Suprapubic skin (tissue), 4 donors: ENCODE measurements around the gene CNGB1. TPM values are rescaled to one million over a fixed set of nuclear protein-coding genes. Genes with fewer than 3 reads are reported as not detected.

Experiments used
- DNase-seq, 2 donors: peaks; one replicate each; pipeline ENCODE4 v3.0.0-alpha.2; 2019; ENCODE audit warnings: low spot score in 2 of 2
- H3K27ac ChIP-seq: fragments of 200-600 bp; sonication (generic); one replicate; pipeline ENCODE4 v1.5.1; 2019
- H3K27me3 ChIP-seq: fragments of 200-600 bp; sonication (generic); one replicate; pipeline ENCODE4 v1.5.1; 2019
- H3K36me3 ChIP-seq: fragments of 200-600 bp; sonication (generic); one replicate; pipeline ENCODE4 v1.5.1; 2019
- H3K4me1 ChIP-seq: fragments of 200-600 bp; sonication (generic); one replicate; pipeline ENCODE4 v1.5.1; 2019
- H3K4me3 ChIP-seq: fragments of 200-600 bp; sonication (generic); one replicate; pipeline ENCODE4 v1.5.1; 2019; ENCODE audit warnings: mild to moderate bottlenecking
- H3K9me3 ChIP-seq: fragments of 200-600 bp; sonication (generic); one replicate; pipeline ENCODE4 v1.5.1; 2019
- EP300 ChIP-seq: sonication (generic); formaldehyde crosslinking; IDR thresholded peaks from one replicate; pipeline ENCODE4 v1.6.1; 2017; ENCODE audit warnings: antibody characterized with exemption
- POLR2A ChIP-seq, 2 donors: fragments of 450-650 bp; IDR thresholded peaks; one replicate each; pipeline ENCODE4 v1.6.1; 2017; ENCODE audit warnings: antibody characterized with exemption in 2 of 2, mild to moderate bottlenecking in 2 of 2, moderate library complexity in 2 of 2
- POLR2AphosphoS5 ChIP-seq, 3 donors: sonication (generic); formaldehyde crosslinking; IDR thresholded peaks; one replicate each; pipeline ENCODE4 v1.6.1; 2017; ENCODE audit warnings: antibody characterized with exemption in 3 of 3
- WGBS: methylation state at CpG from one replicate; pipeline ENCODE4 v1.1.5; 2018; 5-methylcytosine and 5-hydroxymethylcytosine counted together
- total RNA-seq, 4 donors: library from RNA; depleted of rRNA; stranded (reverse); fragments of >200 nt; gene quantifications; one replicate each; pipeline ENCODE4 v1.1.0, GENCODE V29; 2016
- TF ChIP-seq, protein P1 (sequence below), 2 donors: fragments of 200-600 bp in 1 of 2; fragments of 450-650 bp in 1 of 2; sonication (generic) in 1 of 2; IDR thresholded peaks; one replicate each; pipeline ENCODE4 v1.5.1; 2016 to 2019; ENCODE audit warnings: antibody characterized with exemption in 2 of 2, mild to moderate bottlenecking in 1 of 2, moderate library complexity in 1 of 2

CNGB1 gene
- total RNA-seq, 4 donors from 2014 or later: 0.08 TPM; not detected in 3

DNA sequence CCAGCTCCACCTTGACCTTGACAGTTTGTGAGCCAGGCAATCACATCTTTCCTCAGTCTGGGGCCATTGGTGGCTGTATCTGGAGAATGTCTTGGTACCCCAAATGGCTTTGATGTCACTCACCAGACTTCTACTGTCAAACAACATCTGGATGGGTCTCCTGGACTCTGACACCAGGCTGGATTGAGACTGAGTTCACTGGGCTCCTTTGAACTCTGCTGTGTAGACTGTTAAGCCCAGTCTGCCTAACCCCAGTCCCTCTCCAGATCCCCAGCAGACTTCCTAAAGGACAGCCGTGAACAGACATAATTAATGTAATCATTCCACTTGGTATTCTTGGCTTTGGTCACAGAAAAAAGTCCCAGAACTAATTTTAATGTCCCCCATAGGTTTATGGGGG lies 84.5 kb downstream of the CNGB1 start:
- peaks cover 10% of the 10 kb centered on the region for H3K4me1 ChIP-seq
- 75% methylated on average over 1 of the region's 1 CpG for WGBS
- TF ChIP-seq, protein P1, sequence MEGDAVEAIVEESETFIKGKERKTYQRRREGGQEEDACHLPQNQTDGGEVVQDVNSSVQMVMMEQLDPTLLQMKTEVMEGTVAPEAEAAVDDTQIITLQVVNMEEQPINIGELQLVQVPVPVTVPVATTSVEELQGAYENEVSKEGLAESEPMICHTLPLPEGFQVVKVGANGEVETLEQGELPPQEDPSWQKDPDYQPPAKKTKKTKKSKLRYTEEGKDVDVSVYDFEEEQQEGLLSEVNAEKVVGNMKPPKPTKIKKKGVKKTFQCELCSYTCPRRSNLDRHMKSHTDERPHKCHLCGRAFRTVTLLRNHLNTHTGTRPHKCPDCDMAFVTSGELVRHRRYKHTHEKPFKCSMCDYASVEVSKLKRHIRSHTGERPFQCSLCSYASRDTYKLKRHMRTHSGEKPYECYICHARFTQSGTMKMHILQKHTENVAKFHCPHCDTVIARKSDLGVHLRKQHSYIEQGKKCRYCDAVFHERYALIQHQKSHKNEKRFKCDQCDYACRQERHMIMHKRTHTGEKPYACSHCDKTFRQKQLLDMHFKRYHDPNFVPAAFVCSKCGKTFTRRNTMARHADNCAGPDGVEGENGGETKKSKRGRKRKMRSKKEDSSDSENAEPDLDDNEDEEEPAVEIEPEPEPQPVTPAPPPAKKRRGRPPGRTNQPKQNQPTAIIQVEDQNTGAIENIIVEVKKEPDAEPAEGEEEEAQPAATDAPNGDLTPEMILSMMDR (IDR thresholded peaks at IDR 0.05): no peak
- no peak for TF ChIP-seq POLR2AphosphoS5 (IDR thresholded peaks at IDR 0.05)
- no peak for TF ChIP-seq EP300
- TF ChIP-seq POLR2A (IDR thresholded peaks at IDR 0.05): no peak
- no peaks in the 10 kb centered on the region for H3K9me3 ChIP-seq
- no peak overlapping the region for H3K4me3 ChIP-seq
- peaks cover 29% of the 10 kb centered on the region for H3K27me3 ChIP-seq
- no peak overlapping the region for H3K27ac ChIP-seq
- no peaks in the 10 kb centered on the region for H3K36me3 ChIP-seq
- DNase-seq: no peak

DNA sequence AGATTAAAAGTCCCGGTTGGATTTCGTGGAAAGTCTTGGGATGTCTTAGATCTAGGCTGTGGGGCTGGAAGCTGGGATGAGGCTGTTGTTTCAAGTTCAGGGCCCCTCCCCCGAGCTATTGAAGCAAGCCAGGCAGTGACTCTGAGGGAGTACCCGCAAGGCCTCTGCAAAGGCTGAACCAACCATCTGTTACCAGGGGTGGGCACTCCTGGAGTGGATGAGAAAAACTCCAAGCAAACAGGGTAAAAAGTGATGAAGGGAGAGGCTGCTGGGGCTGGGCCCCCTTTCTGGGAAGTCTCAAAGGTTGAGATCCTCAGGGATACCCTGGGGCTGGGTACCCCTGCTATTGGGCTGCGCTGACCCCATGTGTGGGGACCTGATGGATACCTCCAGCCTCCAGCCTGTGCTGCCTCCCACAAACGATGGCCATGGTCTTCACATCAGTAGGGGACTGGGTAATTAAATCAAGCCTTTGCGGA lies 86.2 kb downstream of the CNGB1 start:
- Histone ChIP-seq H3K9me3 (no peaks in the 10 kb centered on the region), H3K4me1 (peaks cover 10% of the 10 kb centered on the region), H3K4me3 (no peak overlapping the region), H3K27ac (no peak overlapping the region), H3K36me3 (no peaks in the 10 kb centered on the region), H3K27me3 (peaks cover 29% of the 10 kb centered on the region)
- no peak for DNase-seq
- TF ChIP-seq, protein P1 (IDR thresholded peaks at IDR 0.05): no peak
- no peak for TF ChIP-seq EP300
- TF ChIP-seq POLR2AphosphoS5 (IDR thresholded peaks at IDR 0.05): no peak
- TF ChIP-seq POLR2A (IDR thresholded peaks at IDR 0.05): no peak
- WGBS: 53% methylated on average over 4 of the region's 7 CpGs

DNA sequence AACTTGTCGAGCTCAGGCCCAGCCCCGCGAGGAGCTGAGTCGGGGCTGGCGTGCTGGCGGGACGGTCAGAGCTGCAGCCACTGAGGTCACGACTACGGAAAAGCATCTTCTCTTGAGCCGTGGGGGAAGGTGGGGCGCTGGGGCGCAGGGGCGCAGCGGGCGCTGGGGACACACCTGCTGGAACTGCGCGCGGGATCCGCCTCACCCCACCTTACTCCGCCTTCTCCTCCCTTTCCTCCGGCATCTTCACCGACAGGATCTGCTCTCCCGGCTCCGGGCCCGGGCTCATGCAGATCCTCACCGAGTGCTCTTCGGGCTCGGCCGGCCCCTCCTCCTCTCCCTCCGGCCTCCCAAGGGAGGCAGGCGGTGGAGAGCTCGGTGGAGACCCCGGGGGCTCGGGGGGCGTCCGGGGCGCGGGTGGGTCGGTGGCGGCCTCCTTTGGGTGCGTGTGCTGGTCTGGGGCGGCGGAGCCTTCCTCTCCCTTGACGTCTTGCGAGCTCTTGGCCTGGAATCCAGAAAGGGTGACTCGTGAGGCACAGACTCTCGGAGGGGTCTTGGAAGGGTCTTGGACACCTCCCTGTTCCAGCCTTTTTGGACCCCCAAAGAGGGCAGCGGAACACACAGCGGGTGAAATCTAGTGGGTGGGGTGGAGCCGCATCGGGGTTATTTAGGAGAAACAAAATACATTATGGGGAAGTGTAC lies 86.8 kb downstream of the CNGB1 start:
- Histone ChIP-seq H3K27me3 (peaks cover 29% of the 10 kb centered on the region), H3K9me3 (no peaks in the 10 kb centered on the region), H3K4me3 (peak overlapping the region; percentile 24), H3K36me3 (no peaks in the 10 kb centered on the region), H3K4me1 (peaks cover 10% of the 10 kb centered on the region), H3K27ac (no peak overlapping the region)
- TF ChIP-seq POLR2AphosphoS5 (IDR thresholded peaks at IDR 0.05) (no peak), EP300 (no peak), POLR2A (IDR thresholded peaks at IDR 0.05) (no peak)
- TF ChIP-seq, protein P1 (IDR thresholded peaks at IDR 0.05): no peak
- 15% methylated on average over 31 of the region's 51 CpGs for WGBS
- no peak for DNase-seq

DNA sequence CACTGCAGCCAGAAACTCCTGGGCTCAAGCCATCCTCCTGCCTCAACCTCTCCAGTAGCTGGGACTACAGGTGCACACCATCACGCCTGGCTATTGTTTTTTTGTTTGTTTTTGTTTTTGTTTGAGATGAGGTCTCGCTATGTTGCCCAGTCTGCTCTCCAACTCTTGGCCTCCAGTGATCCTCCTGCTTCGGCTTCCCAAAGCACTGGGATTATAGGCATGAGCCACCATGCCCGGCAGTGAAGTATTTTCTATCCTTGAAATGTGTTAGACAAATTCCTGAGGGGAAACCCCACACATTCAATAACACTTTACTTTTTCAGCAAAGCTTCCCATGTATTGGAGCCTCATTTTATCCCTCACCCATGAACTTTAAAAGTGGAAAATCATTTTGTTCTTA lies 87.4 kb downstream of the CNGB1 start:
- no peak overlapping the region for H3K27ac ChIP-seq
- 68% methylated on average over 4 of the region's 4 CpGs for WGBS
- no peak for TF ChIP-seq POLR2A (IDR thresholded peaks at IDR 0.05)
- no peak for TF ChIP-seq POLR2AphosphoS5 (IDR thresholded peaks at IDR 0.05)
- TF ChIP-seq, protein P1 (IDR thresholded peaks at IDR 0.05): no peak
- no peak for TF ChIP-seq EP300
- H3K36me3 ChIP-seq: no peaks in the 10 kb centered on the region
- no peaks in the 10 kb centered on the region for H3K9me3 ChIP-seq
- H3K27me3 ChIP-seq: peaks cover 29% of the 10 kb centered on the region
- no peak overlapping the region for H3K4me3 ChIP-seq
- peaks cover 10% of the 10 kb centered on the region for H3K4me1 ChIP-seq
- DNase-seq: no peak

DNA sequence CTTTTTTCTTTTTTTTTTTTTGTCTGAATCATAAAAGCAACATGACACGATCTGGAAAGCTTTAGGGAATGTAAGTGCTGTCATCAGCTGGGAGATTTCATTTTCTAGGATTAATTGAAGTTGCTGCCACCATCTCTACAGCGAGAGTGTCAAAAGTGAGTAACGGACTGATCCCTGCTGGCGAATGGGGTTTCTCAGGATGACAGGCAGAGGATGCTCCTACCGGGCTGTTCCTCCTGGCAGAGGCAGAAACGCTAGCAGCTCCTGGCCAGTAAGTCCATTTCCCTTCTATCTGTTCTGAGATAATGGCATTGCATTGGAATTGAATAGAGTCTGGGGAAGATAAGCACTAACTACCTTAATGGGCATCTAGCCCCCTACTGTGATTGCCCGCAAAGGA lies 88.1 kb downstream of the CNGB1 start:
- TF ChIP-seq POLR2AphosphoS5 (IDR thresholded peaks at IDR 0.05) (no peak), EP300 (no peak), POLR2A (IDR thresholded peaks at IDR 0.05) (no peak)
- TF ChIP-seq, protein P1 (IDR thresholded peaks at IDR 0.05): no peak
- 66% methylated on average over 7 of the region's 7 CpGs for WGBS
- DNase-seq: no peak
- Histone ChIP-seq H3K4me3 (no peak overlapping the region), H3K9me3 (no peaks in the 10 kb centered on the region), H3K27me3 (peaks cover 29% of the 10 kb centered on the region), H3K36me3 (no peaks in the 10 kb centered on the region), H3K27ac (no peak overlapping the region), H3K4me1 (peaks cover 10% of the 10 kb centered on the region)
